CD4-positive, alpha-beta T cell treated with Interleukin-15 for 4 hours (primary cell): ENCODE data around the gene MDC1.

ENCODE experiments used
- DNase-seq: peaks from one replicate; pipeline ENCODE4 v3.0.0-alpha.2; 2020; ENCODE audit warnings: low spot score

Gene MDC1

GRCh38 chr6:30747300-30747687, 30.2 kb upstream of the MDC1 start:
- no peak for DNase-seq

GRCh38 chr6:30744054-30744805, 27.1 kb upstream of the MDC1 start, which contains the start of gene IER3:
IER3 (minus strand) TSS chr6:30744547; CDS start chr6:30744518, 29 bp downstream.
- peak; percentile 81 for DNase-seq

- peak; percentile 46 for DNase-seq
Observed at GRCh38 chr6:30743099-30744053, 26.3 kb upstream of the MDC1 start.

GRCh38 chr6:30742316-30743098, 25.4 kb upstream of the MDC1 start, which contains the start of gene FLOT1:
FLOT1 (minus strand) TSS chr6:30742687; CDS start chr6:30742189, 498 bp downstream.
- DNase-seq: peak; percentile 95

GRCh38 chr6:30741789-30742315, 24.8 kb upstream of the MDC1 start:
- no peak for DNase-seq

- DNase-seq: no peak
Observed at GRCh38 chr6:30741063-30741779, 24.1 kb upstream of the MDC1 start.

GRCh38 chr6:30740540-30740870, 23.4 kb upstream of the MDC1 start:
- DNase-seq: no peak

- DNase-seq: no peak
Observed at GRCh38 chr6:30738532-30738931, 21.5 kb upstream of the MDC1 start.

GRCh38 chr6:30735668-30736314, 18.7 kb upstream of the MDC1 start:
- no peak for DNase-seq

GRCh38 chr6:30732237-30732943, 15.3 kb upstream of the MDC1 start:
- DNase-seq: no peak

- DNase-seq: peak; percentile 86
Observed at GRCh38 chr6:30730601-30731435, 13.7 kb upstream of the MDC1 start.

- DNase-seq: no peak
Observed at GRCh38 chr6:30727920-30728553, 11.0 kb upstream of the MDC1 start.

- DNase-seq: no peak
Observed at GRCh38 chr6:30726506-30727413, 9.7 kb upstream of the MDC1 start.

- no peak for DNase-seq
Observed at GRCh38 chr6:30725713-30726505, 8.8 kb upstream of the MDC1 start.

- DNase-seq: no peak
Observed at GRCh38 chr6:30724906-30725667, 8.0 kb upstream of the MDC1 start.
